AG09319 (cell line): ENCODE results near the gene RFLNA.

Source experiments
- DNase-seq: peaks from one replicate; pipeline ENCODE4 v3.0.0-alpha.2; 2010; ENCODE audit warnings: low read depth; ENCODE audit errors: extremely low read depth
- CTCF ChIP-seq: IDR thresholded peaks from 2 replicates; pipeline ENCODE4 v1.5.1; 2011; ENCODE audit warnings: low read depth, mild to moderate bottlenecking, inconsistent platforms, low read length, moderate library complexity

The RFLNA gene

DNA sequence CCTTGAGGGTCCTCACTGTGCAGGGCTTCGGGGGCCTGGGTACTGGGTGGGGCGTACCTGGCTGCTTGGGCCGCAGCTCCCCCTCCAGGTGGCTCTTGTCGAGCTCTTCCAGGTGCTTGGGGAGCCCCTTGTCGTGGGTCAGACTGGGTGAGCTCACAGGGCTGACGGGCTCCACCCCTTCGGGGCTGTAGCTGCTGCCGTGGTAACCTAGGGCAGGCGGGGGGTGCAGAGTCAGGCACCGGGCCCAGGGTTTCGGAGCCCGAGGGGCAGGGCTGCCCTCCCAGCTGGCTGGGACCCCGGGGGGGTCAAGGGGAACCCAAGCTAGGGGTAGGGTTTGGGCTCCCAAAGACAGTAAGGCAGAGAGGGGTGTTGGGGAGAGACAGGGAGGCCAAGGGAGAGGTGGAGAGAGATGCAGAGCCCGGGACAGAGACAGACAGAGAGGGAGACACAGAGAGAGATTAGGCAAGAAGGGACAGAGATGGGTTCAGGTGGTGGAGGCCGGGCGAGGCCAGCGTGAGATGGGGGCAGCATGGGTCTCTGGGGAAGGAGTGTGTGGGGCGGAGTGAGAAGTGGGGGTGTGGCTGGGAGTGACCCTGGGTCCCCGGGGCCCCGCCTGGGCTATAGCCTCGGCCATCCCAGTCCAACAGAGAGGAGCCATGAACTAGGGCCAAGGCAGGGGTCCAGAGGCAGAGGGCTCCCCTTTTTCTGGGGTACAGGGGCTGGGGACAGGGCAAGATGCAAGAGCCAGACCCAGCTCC lies 40.7 kb downstream of the RFLNA start:
- TF ChIP-seq CTCF: no peak
- DNase-seq: no peak

- DNase-seq: no peak
- TF ChIP-seq CTCF: no peak
Measured at GRCh38 chr12:124336184-124336437, 41.2 kb downstream of the RFLNA start.

GRCh38 chr12:124336742-124337520 lies 42.0 kb downstream of the RFLNA start:
- no peak for DNase-seq
- no peak for TF ChIP-seq CTCF

DNA sequence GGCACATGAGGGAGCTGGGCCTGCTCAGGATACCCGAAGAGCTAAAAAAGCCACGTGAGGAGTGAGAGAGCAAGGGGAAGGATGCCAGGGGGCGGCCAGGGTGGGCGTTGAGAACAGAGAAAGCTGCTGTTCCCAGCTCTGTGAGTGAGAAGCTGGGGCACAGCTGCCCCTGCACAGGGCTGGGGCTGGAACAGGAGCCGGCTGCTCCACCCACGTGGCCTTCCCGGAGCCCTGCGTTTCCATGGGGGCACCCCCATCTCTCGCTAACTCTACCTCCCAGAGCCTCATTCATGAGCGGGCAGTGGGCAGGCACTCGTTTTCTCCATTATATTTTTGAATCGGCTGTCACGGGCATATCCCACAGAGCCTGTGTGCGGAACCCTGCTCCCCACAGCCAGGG lies 42.7 kb downstream of the RFLNA start:
- TF ChIP-seq CTCF: no peak
- DNase-seq: no peak

DNA sequence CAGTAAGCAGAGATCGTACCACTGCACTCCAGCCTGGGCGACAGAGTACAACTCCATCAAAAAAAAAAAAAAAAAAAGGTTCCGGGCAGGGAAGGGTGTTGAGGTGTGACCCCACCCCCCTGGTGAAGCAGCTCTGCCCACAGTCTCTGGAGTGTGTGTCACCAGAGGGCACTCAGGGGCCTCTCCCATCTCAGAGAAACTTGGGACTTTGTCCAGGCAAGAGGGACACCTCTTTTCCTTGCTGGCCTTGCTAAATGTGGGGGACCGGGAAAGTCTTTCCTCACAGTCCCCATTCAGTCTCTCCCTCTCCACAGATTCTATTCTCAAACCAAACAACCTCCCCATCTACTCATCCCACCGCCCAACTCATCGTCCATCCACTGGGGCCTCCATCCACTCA lies 43.6 kb downstream of the RFLNA start:
- no peak for TF ChIP-seq CTCF
- no peak for DNase-seq

DNA sequence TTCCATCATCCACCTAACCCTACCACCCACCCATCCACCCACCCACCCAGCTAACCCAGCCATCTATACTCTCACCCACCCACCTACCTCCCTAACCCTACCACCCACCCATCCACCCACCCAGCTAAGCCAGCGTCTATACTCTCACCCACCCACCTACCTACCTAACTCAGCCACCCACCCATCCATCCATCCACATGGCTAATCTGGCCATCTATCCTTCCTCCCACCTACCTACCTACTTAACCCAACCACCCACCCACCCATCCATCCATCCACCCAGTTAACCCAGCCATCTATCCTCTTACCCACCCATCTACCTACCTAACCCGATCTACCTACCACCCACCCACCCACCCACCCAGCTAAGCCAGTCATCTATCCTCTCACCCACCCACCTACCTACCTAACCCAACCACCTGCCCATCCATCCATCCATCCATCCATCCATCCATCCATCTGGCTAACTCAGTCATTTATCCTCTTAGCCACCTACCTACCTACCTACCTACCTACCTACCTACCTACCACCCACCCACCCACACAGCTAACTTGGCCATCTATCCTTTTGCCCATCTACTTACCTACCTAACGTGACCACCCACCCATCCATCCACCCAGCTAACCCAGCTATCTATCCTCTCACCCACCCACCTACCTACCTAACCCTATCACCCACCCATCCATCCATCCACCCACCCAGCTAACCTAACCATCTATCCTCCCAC lies 44.1 kb downstream of the RFLNA start:
- TF ChIP-seq CTCF: no peak
- DNase-seq: no peak
